ENCODE measurements around the gene SPACA7.
"Not testable (repeated sequence)": the region's sequence is repeated elsewhere in the genome, so short reads cannot be mapped to it uniquely, and the experiment has no call there.

The SPACA7 gene

DNA sequence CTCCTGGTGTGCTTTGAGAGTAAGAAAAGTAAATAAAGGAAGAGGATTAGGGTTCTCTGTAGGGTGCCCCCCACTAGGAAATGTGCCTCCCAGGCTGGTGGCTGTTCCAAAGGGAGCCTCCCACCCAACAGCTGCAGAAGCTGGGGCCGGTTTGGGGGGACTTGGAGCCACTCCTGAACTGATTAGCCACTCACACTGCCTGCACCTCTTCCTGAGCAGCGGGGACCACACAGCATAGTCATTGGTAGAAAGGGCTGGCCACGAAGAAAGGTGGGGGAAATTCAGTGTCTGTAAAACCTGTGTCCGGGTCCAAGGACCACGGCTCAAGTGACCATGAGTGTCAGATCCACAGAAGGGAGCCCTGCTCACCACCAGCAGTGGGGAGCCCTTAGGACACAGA lies 55.6 kb downstream of the SPACA7 start:
- no peak overlapping the region for H3K4me2 ChIP-seq (ENCODE audit: low read depth, low read length, poor library complexity, severe bottlenecking)
- H3K36me3 ChIP-seq (ENCODE audit: insufficient read depth, low read length): no peaks in the 10 kb centered on the region
- no peaks in the 10 kb centered on the region for H4K20me1 ChIP-seq (ENCODE audit: insufficient read depth, low read length, poor library complexity, severe bottlenecking)
- peaks cover 25% of the 10 kb centered on the region; the same call in 1 of the 2 replicates for H3K9me3 ChIP-seq (ENCODE audit: insufficient read depth, low read depth, low read length)
- no peak overlapping the region for H2AFZ ChIP-seq (ENCODE audit: low read length)
- H3K9ac ChIP-seq (ENCODE audit: low read depth, low read length, poor library complexity, severe bottlenecking): no peak overlapping the region
- no peak overlapping the region for H3K4me3 ChIP-seq (ENCODE audit: low read length, poor library complexity, severe bottlenecking)
- H3K4me1 ChIP-seq (ENCODE audit: insufficient read depth, low read length, poor library complexity, severe bottlenecking): no peaks in the 10 kb centered on the region
- H3K79me2 ChIP-seq (ENCODE audit: insufficient read depth, low read length): no peaks in the 10 kb centered on the region
- H3K27me3 ChIP-seq (ENCODE audit: insufficient read depth, low read length, poor library complexity, severe bottlenecking): no peaks in the 10 kb centered on the region
- H3F3A ChIP-seq (ENCODE audit: low read depth): no peaks in the 10 kb centered on the region
- H3K9me2 ChIP-seq (replicated peaks; ENCODE audit: low read depth, low read length): no peaks in the 10 kb centered on the region
- no peak for TF ChIP-seq EZH2phosphoT487 (IDR thresholded peaks at IDR 0.05; ENCODE audit: borderline replicate concordance)
- TF ChIP-seq, protein P1, sequence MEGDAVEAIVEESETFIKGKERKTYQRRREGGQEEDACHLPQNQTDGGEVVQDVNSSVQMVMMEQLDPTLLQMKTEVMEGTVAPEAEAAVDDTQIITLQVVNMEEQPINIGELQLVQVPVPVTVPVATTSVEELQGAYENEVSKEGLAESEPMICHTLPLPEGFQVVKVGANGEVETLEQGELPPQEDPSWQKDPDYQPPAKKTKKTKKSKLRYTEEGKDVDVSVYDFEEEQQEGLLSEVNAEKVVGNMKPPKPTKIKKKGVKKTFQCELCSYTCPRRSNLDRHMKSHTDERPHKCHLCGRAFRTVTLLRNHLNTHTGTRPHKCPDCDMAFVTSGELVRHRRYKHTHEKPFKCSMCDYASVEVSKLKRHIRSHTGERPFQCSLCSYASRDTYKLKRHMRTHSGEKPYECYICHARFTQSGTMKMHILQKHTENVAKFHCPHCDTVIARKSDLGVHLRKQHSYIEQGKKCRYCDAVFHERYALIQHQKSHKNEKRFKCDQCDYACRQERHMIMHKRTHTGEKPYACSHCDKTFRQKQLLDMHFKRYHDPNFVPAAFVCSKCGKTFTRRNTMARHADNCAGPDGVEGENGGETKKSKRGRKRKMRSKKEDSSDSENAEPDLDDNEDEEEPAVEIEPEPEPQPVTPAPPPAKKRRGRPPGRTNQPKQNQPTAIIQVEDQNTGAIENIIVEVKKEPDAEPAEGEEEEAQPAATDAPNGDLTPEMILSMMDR (conservative IDR thresholded peaks at IDR 0.05; ENCODE audit: low read length): no peak

- not testable (repeated sequence) for H3F3A ChIP-seq (ENCODE audit: low read depth); H3K79me2 ChIP-seq (ENCODE audit: insufficient read depth, low read length); H3K9ac ChIP-seq (ENCODE audit: low read depth, low read length, poor library complexity, severe bottlenecking); H3K4me2 ChIP-seq (ENCODE audit: low read depth, low read length, poor library complexity, severe bottlenecking); H3K9me2 ChIP-seq (replicated peaks; ENCODE audit: low read depth, low read length); H2AFZ ChIP-seq (ENCODE audit: low read length); H4K20me1 ChIP-seq (ENCODE audit: insufficient read depth, low read length, poor library complexity, severe bottlenecking); H3K4me3 ChIP-seq (ENCODE audit: low read length, poor library complexity, severe bottlenecking); H3K27me3 ChIP-seq (ENCODE audit: insufficient read depth, low read length, poor library complexity, severe bottlenecking); H3K36me3 ChIP-seq (ENCODE audit: insufficient read depth, low read length); H3K4me1 ChIP-seq (ENCODE audit: insufficient read depth, low read length, poor library complexity, severe bottlenecking)
- H3K9me3 ChIP-seq (ENCODE audit: insufficient read depth, low read depth, low read length): peaks cover 25% of the 10 kb centered on the region; the same call in 1 of the 2 replicates
Observed at GRCh38 chr13:112432734-112433133, 56.6 kb downstream of the SPACA7 start.

GRCh38 chr13:112433517-112433916 lies 57.4 kb downstream of the SPACA7 start:
- not testable (repeated sequence) for H3K4me2 ChIP-seq (ENCODE audit: low read depth, low read length, poor library complexity, severe bottlenecking); H3K27me3 ChIP-seq (ENCODE audit: insufficient read depth, low read length, poor library complexity, severe bottlenecking); H3K9ac ChIP-seq (ENCODE audit: low read depth, low read length, poor library complexity, severe bottlenecking); H3K36me3 ChIP-seq (ENCODE audit: insufficient read depth, low read length); H2AFZ ChIP-seq (ENCODE audit: low read length); H3F3A ChIP-seq (ENCODE audit: low read depth); H3K79me2 ChIP-seq (ENCODE audit: insufficient read depth, low read length); H3K9me2 ChIP-seq (replicated peaks; ENCODE audit: low read depth, low read length); H4K20me1 ChIP-seq (ENCODE audit: insufficient read depth, low read length, poor library complexity, severe bottlenecking); H3K4me3 ChIP-seq (ENCODE audit: low read length, poor library complexity, severe bottlenecking); H3K4me1 ChIP-seq (ENCODE audit: insufficient read depth, low read length, poor library complexity, severe bottlenecking)
- H3K9me3 ChIP-seq (ENCODE audit: insufficient read depth, low read depth, low read length): peaks cover 21% of the 10 kb centered on the region; the same call in 1 of the 2 replicates

- no peaks in the 10 kb centered on the region for H3K4me1 ChIP-seq (ENCODE audit: insufficient read depth, low read length, poor library complexity, severe bottlenecking)
- H3K9me3 ChIP-seq (ENCODE audit: insufficient read depth, low read depth, low read length): peaks cover 19% of the 10 kb centered on the region; the same call in 1 of the 2 replicates
- no peaks in the 10 kb centered on the region for H3K9me2 ChIP-seq (replicated peaks; ENCODE audit: low read depth, low read length)
- no peak overlapping the region for H2AFZ ChIP-seq (ENCODE audit: low read length)
- no peaks in the 10 kb centered on the region for H3K27me3 ChIP-seq (ENCODE audit: insufficient read depth, low read length, poor library complexity, severe bottlenecking)
- H3K4me3 ChIP-seq (ENCODE audit: low read length, poor library complexity, severe bottlenecking): no peak overlapping the region
- H3F3A ChIP-seq (ENCODE audit: low read depth): no peaks in the 10 kb centered on the region
- TF ChIP-seq, protein P1 (conservative IDR thresholded peaks at IDR 0.05; ENCODE audit: low read length): no peak
- no peak for TF ChIP-seq EZH2phosphoT487 (IDR thresholded peaks at IDR 0.05; ENCODE audit: borderline replicate concordance)
- H3K79me2 ChIP-seq (ENCODE audit: insufficient read depth, low read length): no peaks in the 10 kb centered on the region
- no peaks in the 10 kb centered on the region for H4K20me1 ChIP-seq (ENCODE audit: insufficient read depth, low read length, poor library complexity, severe bottlenecking)
- H3K4me2 ChIP-seq (ENCODE audit: low read depth, low read length, poor library complexity, severe bottlenecking): no peak overlapping the region
- H3K9ac ChIP-seq (ENCODE audit: low read depth, low read length, poor library complexity, severe bottlenecking): no peak overlapping the region
- no peaks in the 10 kb centered on the region for H3K36me3 ChIP-seq (ENCODE audit: insufficient read depth, low read length)
Observed at GRCh38 chr13:112434032-112434431, 57.9 kb downstream of the SPACA7 start.
